Naive thymus-derived CD8-positive, alpha-beta T cell (primary cell): Measurements from ENCODE around the gene RGL2. TPM values are rescaled to one million over a fixed set of nuclear protein-coding genes. Genes with fewer than 3 reads are reported as not detected.
"Not testable (repeated sequence)": the region's sequence is repeated elsewhere in the genome, so short reads cannot be mapped to it uniquely, and the experiment has no call there.

Experiments
- ATAC-seq, 2 donors: fragments of 150-1000 bp; cut with Tn5 transposase in 1 of 2; sonication (Bioruptor Pico), chemical (Tn5 transposase) in 1 of 2; 1 replicate in 1 of 2; 2 replicates in 1 of 2; pipeline ENCODE4 v1.10.0; 2021; ENCODE audit warnings: mild to moderate bottlenecking in 2 of 2, moderate library complexity in 2 of 2
- POLR2A ChIA-PET: fragments of 350-600 bp; sonication (Branson Sonifier 250); formaldehyde crosslinking; loops from one replicate; lab custom pipeline; 2021; ENCODE audit warnings: antibody characterized with exemption; lab: Charles Lee
- DNase-seq, 10 donors: peaks; one replicate each; pipeline versions ENCODE4 v3.0.0 to v3.0.0-alpha.2; 2020 to 2022
- H3K27ac Mint-ChIP-seq, 10 donors: one replicate each; pipeline ENCODE4 v1.8.0; 2020 to 2022; ENCODE audit warnings: mild to moderate bottlenecking in 10 of 10, mixed read lengths in 10 of 10, moderate library complexity in 4 of 10, inconsistent platforms in 1 of 10
- H3K27me3 Mint-ChIP-seq, 5 donors: one replicate each; pipeline ENCODE4 v1.8.0; 2021 to 2022; ENCODE audit warnings: mixed read lengths in 5 of 5
- H3K36me3 Mint-ChIP-seq, 3 donors: one replicate each; pipeline ENCODE4 v1.8.0; 2020 to 2022; ENCODE audit warnings: mixed read lengths in 3 of 3, mild to moderate bottlenecking in 2 of 3, inconsistent platforms in 1 of 3
- H3K4me1 Mint-ChIP-seq, 4 donors: one replicate each; pipeline ENCODE4 v1.8.0; 2021 to 2022; ENCODE audit warnings: mixed read lengths in 4 of 4
- H3K4me3 Mint-ChIP-seq, 10 donors: one replicate each; pipeline ENCODE4 v1.8.0; 2020 to 2022; ENCODE audit warnings: mild to moderate bottlenecking in 10 of 10, mixed read lengths in 10 of 10, moderate library complexity in 6 of 10, inconsistent platforms in 1 of 10
- H3K9me3 Mint-ChIP-seq, 9 donors: one replicate each; pipeline ENCODE4 v1.8.0; 2020 to 2022; ENCODE audit warnings: mixed read lengths in 9 of 9, mild to moderate bottlenecking in 3 of 9, inconsistent platforms in 1 of 9, moderate library complexity in 1 of 9
- polyA plus RNA-seq, 3 donors: library from polyadenylated mRNA; unstranded; fragments of 300-500 nt; fragmentation: Illumina TruSeq; gene quantifications; one replicate each; pipeline ENCODE4 v1.2.3, GENCODE V29; 2021
- total RNA-seq, 8 experiments: library from RNA in 2 of 8; stranded (reverse) in 2 of 8; gene quantifications; one replicate each; pipeline ENCODE4 v1.2.3 and lab custom pipeline; 2021 to 2026

Gene RGL2
- total and polyA plus RNA-seq, 5 experiments from 2014 or later, result 5.3 to 66.4 (median 9.9) TPM

- H3K9me3 Mint-ChIP-seq, result no peaks in the 10 kb centered on the region
- ATAC-seq, result peak in 1 of 2 donors; percentile 22
Observed at GRCh38 chr6:33289784-33290315, 8.9 kb downstream of the RGL2 start.

GRCh38 chr6:33288921-33289783 is 9.6 kb downstream of the RGL2 start, which contains the start of the genes PFDN6 and WDR46:
TSS of gene PFDN6 (plus strand) at chr6:33289601. CDS start at chr6:33289857, 256 bp downstream.
TSS of gene WDR46 (minus strand) at chr6:33289239. CDS start at chr6:33289170, 69 bp downstream.
- Mint-ChIP-seq H3K4me3 (peak within 1 kb of the TSS; percentile 87 to 100 (median 99)), H3K27ac (peak within 1 kb of the TSS; percentile 84 to 97 (median 94)), H3K9me3 (no peaks in the 10 kb centered on the region), H3K36me3 (peaks cover 0 to 51% (median 12%) of the 10 kb centered on the region in 3 donors), H3K27me3 (no peaks in the 10 kb centered on the region), H3K4me1 (peaks cover 22 to 51% (median 48%) of the 10 kb centered on the region in 4 donors)
- POLR2A ChIA-PET, result interaction anchor here (0.6 to 7.0 kb wide), 28 partner anchors 9 to 1388 kb away, joined by 3 to 128 read pairs (median 4); partner anchors contain the start of genes B3GALT4, CUTA, RGL2 and RPS18
- peak; percentile 96 to 97 for ATAC-seq
- DNase-seq, result peak; percentile 53 to 91 (median 81)

More at GRCh38 chr6:33289784-33290315, 8.9 kb downstream of the RGL2 start:
- POLR2A ChIA-PET, result interaction anchor here (0.7 to 7.0 kb wide), 22 partner anchors 9 to 445 kb away, joined by 3 to 128 read pairs (median 4); partner anchors contain the start of genes B3GALT4, RGL2, RPS18 and SYNGAP1
- H3K36me3 Mint-ChIP-seq, result peaks cover 0 to 51% (median 10%) of the 10 kb centered on the region in 3 donors
- H3K4me3 Mint-ChIP-seq, result peak overlapping the region; percentile 87 to 100 (median 99)
- H3K27me3 Mint-ChIP-seq, result no peaks in the 10 kb centered on the region
- H3K4me1 Mint-ChIP-seq, result peaks cover 22 to 52% (median 48%) of the 10 kb centered on the region in 4 donors
- peak overlapping the region; percentile 84 to 97 (median 94) for H3K27ac Mint-ChIP-seq
- DNase-seq, result no peak

GRCh38 chr6:33288141-33288920 is 10.4 kb downstream of the RGL2 start:
- ATAC-seq (no peak), DNase-seq (no peak)
- H3K4me3 Mint-ChIP-seq, result peak overlapping the region; percentile 87 to 100 (median 99)
- H3K27ac Mint-ChIP-seq, result peak overlapping the region; percentile 84 to 97 (median 94)
- no peaks in the 10 kb centered on the region for H3K9me3 Mint-ChIP-seq
- H3K36me3 Mint-ChIP-seq, result peaks cover 0 to 51% (median 10%) of the 10 kb centered on the region in 3 donors
- POLR2A ChIA-PET, result interaction anchor here (0.6 to 7.0 kb wide), 25 partner anchors 10 to 1387 kb away, joined by 3 to 128 read pairs (median 4); partner anchors contain the start of genes B3GALT4, CUTA, RGL2 and RPS18
- H3K4me1 Mint-ChIP-seq, result peaks cover 22 to 49% (median 47%) of the 10 kb centered on the region in 4 donors
- H3K27me3 Mint-ChIP-seq, result no peaks in the 10 kb centered on the region

- Mint-ChIP-seq H3K9me3 (no peaks in the 10 kb centered on the region), H3K36me3 (peaks cover 0 to 49% (median 10%) of the 10 kb centered on the region in 3 donors), H3K4me3 (peak overlapping the region; percentile 31 to 100 (median 99)), H3K27me3 (no peaks in the 10 kb centered on the region), H3K4me1 (peaks cover 21 to 49% (median 47%) of the 10 kb centered on the region in 4 donors), H3K27ac (peak overlapping the region in 8 of 10 donors; percentile 10 to 92 (median 49))
- POLR2A ChIA-PET, result interaction anchor here (0.6 to 7.0 kb wide), 7 partner anchors 9 to 231 kb away, joined by 3 to 128 read pairs (median 36); partner anchors contain the start of genes B3GALT4, RGL2, RPS18 and TAPBP
- DNase-seq, result no peak
- no peak for ATAC-seq
Observed at GRCh38 chr6:33286946-33287914, 11.5 kb downstream of the RGL2 start.

- POLR2A ChIA-PET, result interaction anchor here (1.3 kb wide), 1 partner anchor 12 kb away, joined by 4 read pairs; no protein-coding TSS in a partner anchor
Observed at GRCh38 chr6:33285214-33285613, 13.5 kb downstream of the RGL2 start.

GRCh38 chr6:33280539-33280938 is 18.2 kb downstream of the RGL2 start:
- no peaks in the 10 kb centered on the region for H3K9me3 Mint-ChIP-seq
- no peaks in the 10 kb centered on the region for H3K27me3 Mint-ChIP-seq
- peaks cover 15 to 48% (median 46%) of the 10 kb centered on the region in 4 donors for H3K4me1 Mint-ChIP-seq
- no peak for ATAC-seq
- peak overlapping the region in 4 of 10 donors; percentile 59 to 80 (median 77) for H3K27ac Mint-ChIP-seq
- no peak for DNase-seq
- POLR2A ChIA-PET, result interaction anchor here (1.1 to 3.9 kb wide), 3 partner anchors 8 to 19 kb away, joined by 4 to 17 read pairs (median 4); partner anchors contain the start of genes RGL2, RPS18 and VPS52
- H3K4me3 Mint-ChIP-seq, result peak overlapping the region in 1 of 10 donors; percentile 15
- peaks cover 0 to 52% (median 5%) of the 10 kb centered on the region in 3 donors for H3K36me3 Mint-ChIP-seq

More at GRCh38 chr6:33285214-33285613, 13.5 kb downstream of the RGL2 start:
- not testable (repeated sequence) for H3K27me3 Mint-ChIP-seq, H3K9me3 Mint-ChIP-seq, H3K27ac Mint-ChIP-seq, DNase-seq, ATAC-seq
- Mint-ChIP-seq H3K36me3 (peaks cover 0 to 52% (median 10%) of the 10 kb centered on the region in 3 donors), H3K4me3 (peak overlapping the region in 1 of 10 donors; percentile 20), H3K4me1 (peaks cover 11 to 46% (median 40%) of the 10 kb centered on the region in 4 donors)

- H3K4me1 Mint-ChIP-seq, result peaks cover 15 to 53% (median 51%) of the 10 kb centered on the region in 4 donors
- POLR2A ChIA-PET, result interaction anchor here (1.0 to 5.1 kb wide), 3 partner anchors 9 to 65 kb away, joined by 4 to 128 read pairs (median 71); partner anchors contain the start of genes PFDN6 and WDR46
- ATAC-seq (no peak), DNase-seq (peak in 1 of 10 donors; percentile 22)
- no peaks in the 10 kb centered on the region for H3K9me3 Mint-ChIP-seq
- peak overlapping the region in 2 of 10 donors; percentile 34 to 65 for H3K4me3 Mint-ChIP-seq
- peaks cover 0 to 57% (median 5%) of the 10 kb centered on the region in 3 donors for H3K36me3 Mint-ChIP-seq
- peak overlapping the region in 5 of 10 donors; percentile 59 to 97 (median 80) for H3K27ac Mint-ChIP-seq
- H3K27me3 Mint-ChIP-seq, result no peaks in the 10 kb centered on the region
Observed at GRCh38 chr6:33279971-33280511, 18.7 kb downstream of the RGL2 start.

- Mint-ChIP-seq H3K4me1 (peaks cover 22 to 61% (median 58%) of the 10 kb centered on the region in 4 donors), H3K27ac (peak overlapping the region in 7 of 10 donors; percentile 25 to 97 (median 68)), H3K36me3 (peaks cover 0 to 62% (median 4%) of the 10 kb centered on the region in 3 donors), H3K9me3 (no peaks in the 10 kb centered on the region), H3K4me3 (peak overlapping the region in 2 of 10 donors; percentile 4 to 62), H3K27me3 (no peaks in the 10 kb centered on the region)
- DNase-seq (no peak), ATAC-seq (no peak)
- POLR2A ChIA-PET, result interaction anchor here (1.0 to 5.1 kb wide), 5 partner anchors 10 to 66 kb away, joined by 4 to 128 read pairs (median 71); partner anchors contain the start of genes PFDN6, RGL2, TAPBP and WDR46
Observed at GRCh38 chr6:33279257-33279695, 19.5 kb downstream of the RGL2 start.

- Mint-ChIP-seq H3K4me1 (peaks cover 24 to 65% (median 61%) of the 10 kb centered on the region in 4 donors), H3K27me3 (no peaks in the 10 kb centered on the region), H3K4me3 (peak overlapping the region; percentile 62 to 96 (median 90))
Observed at GRCh38 chr6:33278810-33279209, 19.9 kb downstream of the RGL2 start.

GRCh38 chr6:33278392-33278741 is 20.4 kb downstream of the RGL2 start:
- H3K36me3 Mint-ChIP-seq, result peaks cover 0 to 63% (median 2%) of the 10 kb centered on the region in 3 donors
- no peak for ATAC-seq
- no peak for DNase-seq
- H3K4me1 Mint-ChIP-seq, result peaks cover 24 to 68% (median 64%) of the 10 kb centered on the region in 4 donors
- no peaks in the 10 kb centered on the region for H3K9me3 Mint-ChIP-seq
- H3K27me3 Mint-ChIP-seq, result no peaks in the 10 kb centered on the region
- peak overlapping the region; percentile 88 to 96 (median 92) for H3K4me3 Mint-ChIP-seq
- POLR2A ChIA-PET, result interaction anchor here (0.9 to 5.1 kb wide), 14 partner anchors 11 to 306 kb away, joined by 3 to 128 read pairs (median 13); partner anchors contain the start of genes CUTA, PFDN6, PHF1 and RGL2
- H3K27ac Mint-ChIP-seq, result peak overlapping the region; percentile 8 to 97 (median 90)

More at GRCh38 chr6:33278810-33279209, 19.9 kb downstream of the RGL2 start:
- H3K36me3 Mint-ChIP-seq, result peaks cover 0 to 62% (median 2%) of the 10 kb centered on the region in 3 donors
- ATAC-seq (no peak), DNase-seq (no peak)
- no peaks in the 10 kb centered on the region for H3K9me3 Mint-ChIP-seq
- H3K27ac Mint-ChIP-seq, result peak overlapping the region in 7 of 10 donors; percentile 58 to 97 (median 86)
- POLR2A ChIA-PET, result interaction anchor here (0.9 to 5.1 kb wide), 8 partner anchors 10 to 132 kb away, joined by 6 to 128 read pairs (median 36); partner anchors contain the start of genes PFDN6, PHF1, RGL2 and TAPBP
